ENCODE results near the gene GPBP1L1.
A peak's percentile ranks its signal among the peaks of the same experiment; 100 is the strongest.
"Not testable (repeated sequence)": the region's sequence is repeated elsewhere in the genome, so short reads cannot be mapped to it uniquely, and the experiment has no call there.

GPBP1L1 gene, protein sequence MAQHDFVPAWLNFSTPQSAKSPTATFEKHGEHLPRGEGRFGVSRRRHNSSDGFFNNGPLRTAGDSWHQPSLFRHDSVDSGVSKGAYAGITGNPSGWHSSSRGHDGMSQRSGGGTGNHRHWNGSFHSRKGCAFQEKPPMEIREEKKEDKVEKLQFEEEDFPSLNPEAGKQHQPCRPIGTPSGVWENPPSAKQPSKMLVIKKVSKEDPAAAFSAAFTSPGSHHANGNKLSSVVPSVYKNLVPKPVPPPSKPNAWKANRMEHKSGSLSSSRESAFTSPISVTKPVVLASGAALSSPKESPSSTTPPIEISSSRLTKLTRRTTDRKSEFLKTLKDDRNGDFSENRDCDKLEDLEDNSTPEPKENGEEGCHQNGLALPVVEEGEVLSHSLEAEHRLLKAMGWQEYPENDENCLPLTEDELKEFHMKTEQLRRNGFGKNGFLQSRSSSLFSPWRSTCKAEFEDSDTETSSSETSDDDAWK

DNA sequence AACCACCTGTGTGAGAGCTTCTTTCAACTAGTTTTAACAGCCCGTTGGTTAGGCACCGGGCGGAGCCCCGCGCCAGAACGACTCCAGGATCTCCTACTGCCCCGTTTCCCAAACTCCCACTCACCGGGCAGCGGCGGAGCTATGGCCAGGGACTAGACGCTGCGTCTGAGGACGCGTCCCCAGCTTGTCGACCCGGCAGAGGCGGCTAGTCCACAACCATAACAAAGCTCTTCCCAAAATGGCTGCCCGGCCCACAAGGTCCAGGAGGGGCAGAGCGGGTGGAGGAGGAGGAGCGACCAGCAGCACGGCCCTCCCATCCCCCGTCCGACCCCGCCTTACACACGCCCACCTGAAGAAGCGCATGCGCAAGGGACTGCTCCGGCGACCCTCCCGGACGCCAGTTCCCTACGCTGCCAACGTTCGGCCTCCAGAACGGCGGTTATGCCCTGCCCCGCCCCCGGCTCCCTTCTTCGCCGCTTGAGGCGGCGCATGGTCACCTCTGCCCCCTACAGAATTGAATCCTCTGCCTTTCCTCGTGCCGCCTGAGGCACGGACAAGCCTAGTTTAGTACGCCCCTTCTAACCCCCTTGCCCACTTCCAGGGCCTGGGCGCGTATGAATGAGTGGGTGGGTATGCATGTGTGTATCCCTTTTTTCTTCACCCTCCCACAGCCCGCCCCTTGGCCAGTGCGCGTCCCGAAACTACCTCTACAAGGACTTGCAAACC is at the start of gene GPBP1L1:
GPBP1L1 (minus strand) TSS at position 246 of the 726 bp plus-strand sequence. CDS start 27,446 bp downstream, outside the sequence.
- H3K4me1 Mint-ChIP-seq: peaks cover 36% of the 10 kb centered on the region
- TF ChIP-seq, protein P1, sequence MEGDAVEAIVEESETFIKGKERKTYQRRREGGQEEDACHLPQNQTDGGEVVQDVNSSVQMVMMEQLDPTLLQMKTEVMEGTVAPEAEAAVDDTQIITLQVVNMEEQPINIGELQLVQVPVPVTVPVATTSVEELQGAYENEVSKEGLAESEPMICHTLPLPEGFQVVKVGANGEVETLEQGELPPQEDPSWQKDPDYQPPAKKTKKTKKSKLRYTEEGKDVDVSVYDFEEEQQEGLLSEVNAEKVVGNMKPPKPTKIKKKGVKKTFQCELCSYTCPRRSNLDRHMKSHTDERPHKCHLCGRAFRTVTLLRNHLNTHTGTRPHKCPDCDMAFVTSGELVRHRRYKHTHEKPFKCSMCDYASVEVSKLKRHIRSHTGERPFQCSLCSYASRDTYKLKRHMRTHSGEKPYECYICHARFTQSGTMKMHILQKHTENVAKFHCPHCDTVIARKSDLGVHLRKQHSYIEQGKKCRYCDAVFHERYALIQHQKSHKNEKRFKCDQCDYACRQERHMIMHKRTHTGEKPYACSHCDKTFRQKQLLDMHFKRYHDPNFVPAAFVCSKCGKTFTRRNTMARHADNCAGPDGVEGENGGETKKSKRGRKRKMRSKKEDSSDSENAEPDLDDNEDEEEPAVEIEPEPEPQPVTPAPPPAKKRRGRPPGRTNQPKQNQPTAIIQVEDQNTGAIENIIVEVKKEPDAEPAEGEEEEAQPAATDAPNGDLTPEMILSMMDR (IDR thresholded peaks at IDR 0.05; ENCODE audit: unreplicated experiment in 3 of 3): no peak
- H3K36me3 Mint-ChIP-seq (ENCODE audit: low read depth): peaks cover 6% of the 10 kb centered on the region
- peak within 1 kb of the TSS; percentile 98 to 100 (median 98) for H3K4me3 Mint-ChIP-seq
- H3K27me3 Mint-ChIP-seq (ENCODE audit: low read depth): no peaks in the 10 kb centered on the region
- no peaks in the 10 kb centered on the region for H3K9me3 Mint-ChIP-seq
- H3K27ac Mint-ChIP-seq: peak within 1 kb of the TSS; percentile 100

DNA sequence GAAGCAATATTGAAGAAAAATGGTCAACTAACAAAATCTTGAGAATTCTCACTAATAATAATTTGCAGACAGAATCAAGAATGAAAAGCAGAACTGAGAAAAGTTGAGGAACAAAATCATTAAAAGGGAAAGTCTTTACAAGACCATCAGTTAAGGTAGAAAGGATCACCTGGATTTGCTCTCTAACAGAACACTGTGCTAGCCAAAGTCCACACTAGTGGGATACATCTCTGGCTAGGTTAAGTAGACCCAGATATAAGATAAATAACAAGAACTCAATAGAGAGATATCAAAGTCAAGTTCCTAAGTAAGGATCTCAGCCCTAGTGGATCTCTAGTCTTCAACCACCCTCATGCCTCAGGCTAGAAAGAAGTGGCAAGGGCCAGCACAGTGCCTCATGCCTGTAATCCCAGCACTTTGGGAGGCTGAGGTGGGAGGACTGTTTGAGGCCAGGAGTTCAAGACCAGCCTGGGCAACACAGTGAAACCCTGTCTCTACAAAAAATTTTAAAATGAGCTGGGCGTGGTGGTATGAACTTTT is 44.5 kb upstream of the GPBP1L1 start:
- peak overlapping the region in 2 of 3 experiments; percentile 16 to 33 for H3K27ac Mint-ChIP-seq
- peaks cover 38% of the 10 kb centered on the region for H3K36me3 Mint-ChIP-seq (ENCODE audit: low read depth)
- no peaks in the 10 kb centered on the region for H3K9me3 Mint-ChIP-seq
- TF ChIP-seq, protein P1 (IDR thresholded peaks at IDR 0.05; ENCODE audit: unreplicated experiment in 3 of 3): no peak
- H3K27me3 Mint-ChIP-seq (ENCODE audit: low read depth): no peaks in the 10 kb centered on the region
- no peaks in the 10 kb centered on the region for H3K4me1 Mint-ChIP-seq
- no peak overlapping the region for H3K4me3 Mint-ChIP-seq

DNA sequence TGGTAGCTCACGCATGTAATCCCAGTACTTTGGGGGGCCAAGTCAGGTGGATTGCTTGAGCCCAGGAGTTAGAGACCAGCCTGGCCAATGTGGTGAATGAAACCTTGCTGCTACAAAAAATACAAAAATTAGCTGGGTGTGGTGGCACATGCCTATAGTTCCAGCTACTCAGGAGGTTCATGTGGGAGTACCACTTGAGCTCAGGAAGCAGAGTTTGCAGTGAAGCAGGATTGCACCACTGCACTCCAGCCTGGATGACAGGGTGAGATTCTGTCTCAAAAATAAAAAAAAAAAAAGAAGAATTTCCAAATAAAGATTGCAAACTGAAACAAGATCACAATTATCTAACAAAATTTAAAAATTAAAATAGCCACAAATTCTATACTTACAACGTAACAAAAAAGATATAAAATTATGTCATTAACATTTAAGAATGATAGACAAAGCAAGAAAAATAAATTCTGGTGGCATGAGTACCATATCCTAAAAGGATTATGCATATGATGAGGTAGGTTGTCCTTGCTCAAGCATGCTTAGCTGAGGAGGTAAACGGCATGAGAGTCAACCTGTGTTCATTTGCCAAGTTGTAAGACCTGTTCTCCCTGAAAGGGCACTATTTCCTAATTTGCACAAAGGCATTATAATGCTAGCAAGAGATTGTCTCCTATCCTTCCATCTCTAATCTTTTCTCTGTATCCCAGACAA is 43.9 kb upstream of the GPBP1L1 start:
- no peaks in the 10 kb centered on the region for H3K9me3 Mint-ChIP-seq
- peak overlapping the region in 1 of 3 experiments; percentile 16 for H3K27ac Mint-ChIP-seq
- H3K4me1 Mint-ChIP-seq: no peaks in the 10 kb centered on the region
- no peak overlapping the region for H3K4me3 Mint-ChIP-seq
- H3K27me3 Mint-ChIP-seq (ENCODE audit: low read depth): no peaks in the 10 kb centered on the region
- H3K36me3 Mint-ChIP-seq (ENCODE audit: low read depth): peaks cover 38% of the 10 kb centered on the region
- TF ChIP-seq, protein P1 (IDR thresholded peaks at IDR 0.05; ENCODE audit: unreplicated experiment in 3 of 3): no peak

DNA sequence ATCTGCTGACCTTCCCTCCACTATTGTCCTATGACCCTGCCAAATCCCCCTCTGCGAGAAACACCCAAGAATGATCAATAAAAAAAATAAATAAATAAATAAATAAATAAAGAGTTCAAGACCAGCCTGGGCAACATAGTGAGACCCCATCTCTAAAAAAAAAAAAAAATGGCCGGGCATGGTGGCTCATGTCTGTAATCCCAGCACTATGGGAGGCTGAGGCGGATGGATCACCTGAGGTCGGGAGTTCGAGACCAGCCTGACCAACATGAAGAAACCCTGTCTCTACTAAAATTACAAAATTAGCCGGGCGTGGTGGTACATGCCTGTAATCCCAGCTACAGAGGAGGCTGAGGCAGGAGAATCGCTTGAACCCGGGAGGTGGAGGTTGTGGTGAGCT is 39.7 kb upstream of the GPBP1L1 start:
- H3K36me3 Mint-ChIP-seq (ENCODE audit: low read depth): peaks cover 38% of the 10 kb centered on the region
- H3K27ac Mint-ChIP-seq; H3K27me3 Mint-ChIP-seq (ENCODE audit: low read depth); H3K4me1 Mint-ChIP-seq; H3K4me3 Mint-ChIP-seq; H3K9me3 Mint-ChIP-seq: not testable (repeated sequence)

DNA sequence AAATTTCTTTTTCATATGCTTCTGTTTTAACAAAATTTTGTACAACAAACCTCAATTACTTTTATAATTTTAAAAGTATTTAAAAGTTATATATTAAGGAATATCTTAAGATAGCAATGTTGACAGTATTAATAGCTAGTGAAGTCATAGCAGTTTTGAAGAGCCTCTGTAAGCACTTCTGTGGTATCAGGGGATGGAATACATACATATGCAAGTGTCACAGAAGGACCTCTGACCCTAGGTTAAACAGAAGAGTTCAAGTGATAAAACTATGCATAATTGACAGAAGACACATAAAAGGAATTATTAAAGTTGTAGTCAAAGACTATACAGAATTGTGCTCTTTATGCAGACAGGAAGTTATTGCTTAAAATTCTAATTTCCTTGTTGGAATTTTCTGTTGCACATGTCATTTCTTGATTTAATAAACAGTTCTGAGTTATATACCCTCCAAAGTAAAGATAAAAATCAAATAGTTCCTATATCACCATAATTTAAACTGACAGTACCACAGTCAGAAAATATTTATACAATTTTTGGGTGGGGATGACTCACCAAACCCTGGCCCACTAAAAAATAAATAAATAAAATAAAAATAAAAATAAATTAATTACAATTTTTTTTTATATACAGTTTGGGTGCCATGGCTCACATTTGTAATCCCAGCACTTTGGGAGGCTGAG is 37.1 kb upstream of the GPBP1L1 start:
- no peak overlapping the region for H3K4me3 Mint-ChIP-seq
- TF ChIP-seq, protein P1 (IDR thresholded peaks at IDR 0.05; ENCODE audit: unreplicated experiment in 3 of 3): no peak
- no peak overlapping the region for H3K27ac Mint-ChIP-seq
- no peaks in the 10 kb centered on the region for H3K9me3 Mint-ChIP-seq
- H3K36me3 Mint-ChIP-seq (ENCODE audit: low read depth): peaks cover 35% of the 10 kb centered on the region
- H3K27me3 Mint-ChIP-seq (ENCODE audit: low read depth): no peaks in the 10 kb centered on the region
- no peaks in the 10 kb centered on the region for H3K4me1 Mint-ChIP-seq
